ENCODE data around the gene ALKBH1. TPM values are rescaled to one million over a fixed set of nuclear protein-coding genes. Genes with fewer than 3 reads are reported as not detected.

Gene ALKBH1
- total and polyA plus RNA-seq, 2 of the 13 experiments (the other 11 are each of a cell fraction or from before 2014, with no cell fraction given), result 12.5 to 14.3 TPM

DNA sequence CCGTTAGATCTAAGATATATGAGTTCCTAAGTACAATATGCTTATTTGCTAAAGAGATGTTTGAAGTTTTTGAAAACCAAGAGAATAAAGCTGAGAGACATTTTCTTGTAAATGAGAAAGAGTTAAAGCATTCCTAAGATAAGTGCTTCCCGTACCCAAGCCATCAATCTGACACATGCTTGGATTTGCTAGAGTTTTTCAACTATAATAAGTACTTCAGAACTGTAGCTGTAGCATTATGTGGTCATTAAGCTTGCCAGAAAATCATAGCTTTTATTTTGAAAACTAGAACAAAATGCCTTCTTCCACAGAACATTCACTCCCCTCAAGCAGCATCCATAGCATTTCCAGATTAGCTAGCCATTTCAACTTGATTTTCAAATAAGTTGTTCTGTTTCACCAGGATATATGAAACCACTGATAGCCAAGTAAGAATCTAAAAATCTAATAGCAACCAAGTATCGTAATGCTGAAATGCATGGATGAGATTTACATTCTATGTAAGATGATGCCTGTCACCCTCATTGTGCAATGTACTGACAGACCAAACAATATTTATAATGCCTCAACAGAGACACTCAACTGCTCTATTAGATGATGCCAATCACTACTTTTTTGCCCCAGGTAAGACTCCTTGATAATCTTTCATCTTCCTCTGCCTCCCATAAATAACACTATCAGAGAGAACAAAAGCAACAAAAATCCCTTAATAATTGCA lies 45.1 kb upstream of the ALKBH1 start:
- Histone ChIP-seq H3K4me1 (ENCODE audit: insufficient read depth, low read length) (peaks cover 8% of the 10 kb centered on the region; the same call in 1 of the 2 replicates), H3K27me3 (ENCODE audit: control insufficient read depth in 1 of 2, insufficient read depth in 2 of 2, low read length in 2 of 2) (no peaks in the 10 kb centered on the region), H3K9me3 (ENCODE audit: low read length) (no peaks in the 10 kb centered on the region), H3K36me3 (replicated peaks in 1 of 2; ENCODE audit: control insufficient read depth in 1 of 2, insufficient read depth in 2 of 2, low read length in 2 of 2) (peaks cover 13 to 48% of the 10 kb centered on the region in 2 experiments; a peak in 4 of 5 replicates), H2AFZ (ENCODE audit: low read length) (no peak overlapping the region), H3K79me2 (ENCODE audit: insufficient read depth, low read length) (peaks cover 26% of the 10 kb centered on the region), H3K27ac (ENCODE audit: extremely low read length, insufficient read depth, low read length) (no peak overlapping the region), H3K9ac (ENCODE audit: insufficient read depth, low read depth, low read length) (no peak overlapping the region), H4K20me1 (ENCODE audit: insufficient read depth, low read length) (peaks cover 4% of the 10 kb centered on the region; the same call in 1 of the 2 replicates), H3K4me2 (ENCODE audit: low read depth, low read length) (no peak overlapping the region), H3K4me3 (replicated peaks in 1 of 3; ENCODE audit: insufficient read depth in 1 of 3, low read depth in 2 of 3, low read length in 3 of 3) (no peak overlapping the region)
- FAIRE-seq (no peak), ATAC-seq (no peak), DNase-seq (ENCODE audit: low spot score) (no peak)
- TF ChIP-seq ZNF20 (CRISPR knock-in tag; IDR thresholded peaks at IDR 0.05) (no peak), RBFOX2 (IDR thresholded peaks at IDR 0.05; ENCODE audit: low read depth, low read length) (0 out of 2 replicates have a peak, but pooled peaks have one; percentile 21)
- ChIA-PET CTCF (ENCODE audit: low intra/inter-chr PET ratio, low total read pairs) (no interaction called here), POLR2A (no interaction called here)
- in situ Hi-C loops (cut with HindIII; ENCODE audit: extremely low pct_ligation_motif_present, low pct_unique_long_range_greater_than_20kb) (no loop called here), intact Hi-C loops (cut with micrococcal nuclease; ENCODE audit: unreplicated experiment) (no loop called here)
- WGBS (ENCODE audit: low lambda C conversion rate), result 92% methylated on average over 3 of the region's 3 CpGs
- TSS peak; percentile 2 for BruUV-seq (replicated peaks)

DNA sequence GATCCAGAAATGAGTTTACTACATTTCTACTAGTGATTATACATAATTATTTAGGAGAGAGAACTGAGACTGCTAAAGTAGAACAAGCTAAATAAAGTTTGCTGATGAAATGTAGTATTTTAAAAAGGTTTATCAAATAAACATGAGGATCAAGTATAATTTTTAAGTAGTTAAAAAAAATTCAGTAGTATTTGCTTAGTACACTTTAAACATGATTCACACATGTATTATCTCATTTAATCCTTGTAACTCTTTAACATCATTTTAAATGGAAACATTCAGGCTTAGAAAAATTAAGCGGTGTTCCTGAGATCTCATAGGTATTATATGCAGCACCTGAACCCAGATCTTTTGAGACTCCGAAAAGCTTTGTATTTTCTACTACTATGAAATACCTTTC lies 44.4 kb upstream of the ALKBH1 start:
- no peak overlapping the region for H2AFZ ChIP-seq (ENCODE audit: low read length)
- POLR2A ChIA-PET, result no interaction called here
- no peak overlapping the region for H3K27ac ChIP-seq (ENCODE audit: extremely low read length, insufficient read depth, low read length)
- 0 out of 2 replicates have a peak, but pooled peaks cover 1% of the 10 kb centered on the region for H3K4me1 ChIP-seq (ENCODE audit: insufficient read depth, low read length)
- FAIRE-seq (no peak), DNase-seq (ENCODE audit: low spot score) (no peak), ATAC-seq (no peak)
- CTCF ChIA-PET (ENCODE audit: low intra/inter-chr PET ratio, low total read pairs), result no interaction called here
- in situ Hi-C loops (cut with HindIII; ENCODE audit: extremely low pct_ligation_motif_present, low pct_unique_long_range_greater_than_20kb), result no loop called here
- H3K9ac ChIP-seq (ENCODE audit: insufficient read depth, low read depth, low read length), result no peak overlapping the region
- H3K9me3 ChIP-seq (ENCODE audit: low read length), result no peaks in the 10 kb centered on the region
- no peak overlapping the region for H3K4me3 ChIP-seq (replicated peaks in 1 of 3; ENCODE audit: insufficient read depth in 1 of 3, low read depth in 2 of 3, low read length in 3 of 3)
- TF ChIP-seq NCOR1 (IDR thresholded peaks at IDR 0.05; ENCODE audit: borderline replicate concordance, low read length) (no peak), TBP (CRISPR knock-in tag; IDR thresholded peaks at IDR 0.05) (no peak), DR1 (CRISPR knock-in tag; IDR thresholded peaks at IDR 0.05) (no peak), ZBTB7B (CRISPR knock-in tag; IDR thresholded peaks at IDR 0.05) (no peak), ZNF83 (CRISPR knock-in tag; IDR thresholded peaks at IDR 0.05; ENCODE audit: borderline replicate concordance) (no peak), ZNF549 (CRISPR knock-in tag; IDR thresholded peaks at IDR 0.05) (no peak), ZNF781 (CRISPR knock-in tag; IDR thresholded peaks at IDR 0.05; ENCODE audit: borderline replicate concordance, not compliant biosample characterization) (no peak)
- TF ChIP-seq, protein P1, sequence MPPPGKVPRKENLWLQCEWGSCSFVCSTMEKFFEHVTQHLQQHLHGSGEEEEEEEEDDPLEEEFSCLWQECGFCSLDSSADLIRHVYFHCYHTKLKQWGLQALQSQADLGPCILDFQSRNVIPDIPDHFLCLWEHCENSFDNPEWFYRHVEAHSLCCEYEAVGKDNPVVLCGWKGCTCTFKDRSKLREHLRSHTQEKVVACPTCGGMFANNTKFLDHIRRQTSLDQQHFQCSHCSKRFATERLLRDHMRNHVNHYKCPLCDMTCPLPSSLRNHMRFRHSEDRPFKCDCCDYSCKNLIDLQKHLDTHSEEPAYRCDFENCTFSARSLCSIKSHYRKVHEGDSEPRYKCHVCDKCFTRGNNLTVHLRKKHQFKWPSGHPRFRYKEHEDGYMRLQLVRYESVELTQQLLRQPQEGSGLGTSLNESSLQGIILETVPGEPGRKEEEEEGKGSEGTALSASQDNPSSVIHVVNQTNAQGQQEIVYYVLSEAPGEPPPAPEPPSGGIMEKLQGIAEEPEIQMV (CRISPR knock-in tag; IDR thresholded peaks at IDR 0.05; ENCODE audit: low read depth), result no peak
- TF ChIP-seq, protein P2, sequence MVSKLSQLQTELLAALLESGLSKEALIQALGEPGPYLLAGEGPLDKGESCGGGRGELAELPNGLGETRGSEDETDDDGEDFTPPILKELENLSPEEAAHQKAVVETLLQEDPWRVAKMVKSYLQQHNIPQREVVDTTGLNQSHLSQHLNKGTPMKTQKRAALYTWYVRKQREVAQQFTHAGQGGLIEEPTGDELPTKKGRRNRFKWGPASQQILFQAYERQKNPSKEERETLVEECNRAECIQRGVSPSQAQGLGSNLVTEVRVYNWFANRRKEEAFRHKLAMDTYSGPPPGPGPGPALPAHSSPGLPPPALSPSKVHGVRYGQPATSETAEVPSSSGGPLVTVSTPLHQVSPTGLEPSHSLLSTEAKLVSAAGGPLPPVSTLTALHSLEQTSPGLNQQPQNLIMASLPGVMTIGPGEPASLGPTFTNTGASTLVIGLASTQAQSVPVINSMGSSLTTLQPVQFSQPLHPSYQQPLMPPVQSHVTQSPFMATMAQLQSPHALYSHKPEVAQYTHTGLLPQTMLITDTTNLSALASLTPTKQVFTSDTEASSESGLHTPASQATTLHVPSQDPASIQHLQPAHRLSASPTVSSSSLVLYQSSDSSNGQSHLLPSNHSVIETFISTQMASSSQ (IDR thresholded peaks at IDR 0.05; ENCODE audit: low read depth), result no peak
- TF ChIP-seq, protein P2 (CRISPR knock-in tag; IDR thresholded peaks at IDR 0.05; ENCODE audit: borderline replicate concordance), result no peak
- WGBS (ENCODE audit: low lambda C conversion rate), result 99% methylated on average over 2 of the region's 2 CpGs
- no peak overlapping the region for H3K4me2 ChIP-seq (ENCODE audit: low read depth, low read length)
- peaks cover 13 to 48% of the 10 kb centered on the region in 2 experiments; a peak in 4 of 5 replicates for H3K36me3 ChIP-seq (replicated peaks in 1 of 2; ENCODE audit: control insufficient read depth in 1 of 2, insufficient read depth in 2 of 2, low read length in 2 of 2)
- peaks cover 3% of the 10 kb centered on the region; the same call in 1 of the 2 replicates for H4K20me1 ChIP-seq (ENCODE audit: insufficient read depth, low read length)
- intact Hi-C loops (cut with micrococcal nuclease; ENCODE audit: unreplicated experiment), result no loop called here
- no peaks in the 10 kb centered on the region for H3K27me3 ChIP-seq (ENCODE audit: control insufficient read depth in 1 of 2, insufficient read depth in 2 of 2, low read length in 2 of 2)
- BruUV-seq (replicated peaks), result no TSS peak
- peaks cover 19% of the 10 kb centered on the region for H3K79me2 ChIP-seq (ENCODE audit: insufficient read depth, low read length)
